ENCODE measurements around the gene SIDT2.

DNA sequence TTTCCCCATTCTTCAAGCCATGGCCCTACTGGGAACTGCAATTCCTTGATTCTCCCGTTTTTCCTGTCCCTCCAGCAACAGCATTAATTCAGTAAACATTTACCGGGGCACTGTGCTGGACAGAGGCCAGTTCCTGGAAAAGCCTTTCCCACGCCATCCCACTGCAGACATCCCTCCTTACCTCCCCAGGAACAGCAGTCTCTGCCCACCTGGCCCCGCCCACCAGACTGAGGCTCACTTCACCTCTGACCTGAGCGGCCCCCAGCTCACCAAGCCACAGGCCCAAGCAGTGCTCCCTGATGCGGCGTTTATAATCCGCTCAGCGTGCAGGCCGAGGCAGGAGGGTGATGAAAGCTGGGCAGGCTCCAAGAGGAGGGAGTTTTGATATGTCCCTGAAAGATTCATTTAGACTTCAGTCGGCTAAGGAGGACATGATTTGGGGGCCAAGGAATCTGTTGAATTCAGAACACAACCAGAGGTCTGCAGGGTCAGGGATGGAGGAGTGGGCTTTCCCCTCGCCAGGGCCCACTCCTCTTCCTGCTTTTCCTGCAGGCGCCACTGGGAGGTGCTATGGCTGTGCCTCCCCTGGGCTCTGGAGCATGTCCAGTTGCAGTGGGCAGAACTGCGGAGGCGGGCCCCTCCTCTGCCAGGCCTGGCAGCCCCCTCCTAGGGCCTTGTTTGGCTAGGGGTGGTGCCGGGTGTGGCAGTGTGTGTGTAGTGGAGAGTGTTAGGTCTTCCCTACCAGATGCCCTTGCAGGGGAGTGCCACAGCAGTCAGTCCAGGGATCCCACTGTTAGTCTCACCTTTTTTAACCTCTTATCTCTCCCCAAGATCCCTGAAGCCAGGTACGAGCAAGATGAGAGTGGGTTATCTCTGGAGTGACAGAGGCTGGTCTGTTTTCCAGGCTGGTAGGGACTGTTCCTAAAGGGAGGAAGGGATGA is 19.2 kb downstream of the SIDT2 start:
- TF ChIP-seq ZC3H10 (CRISPR knock-in tag; IDR thresholded peaks at IDR 0.05) = no peak
- no peak for TF ChIP-seq ZNF565 (CRISPR knock-in tag; conservative IDR thresholded peaks at IDR 0.05; ENCODE audit: low read depth)
- no peak for TF ChIP-seq OSR1 (CRISPR knock-in tag; IDR thresholded peaks at IDR 0.05)
- TF ChIP-seq RARB (CRISPR knock-in tag; IDR thresholded peaks at IDR 0.05) = no peak
- TF ChIP-seq, protein P1, sequence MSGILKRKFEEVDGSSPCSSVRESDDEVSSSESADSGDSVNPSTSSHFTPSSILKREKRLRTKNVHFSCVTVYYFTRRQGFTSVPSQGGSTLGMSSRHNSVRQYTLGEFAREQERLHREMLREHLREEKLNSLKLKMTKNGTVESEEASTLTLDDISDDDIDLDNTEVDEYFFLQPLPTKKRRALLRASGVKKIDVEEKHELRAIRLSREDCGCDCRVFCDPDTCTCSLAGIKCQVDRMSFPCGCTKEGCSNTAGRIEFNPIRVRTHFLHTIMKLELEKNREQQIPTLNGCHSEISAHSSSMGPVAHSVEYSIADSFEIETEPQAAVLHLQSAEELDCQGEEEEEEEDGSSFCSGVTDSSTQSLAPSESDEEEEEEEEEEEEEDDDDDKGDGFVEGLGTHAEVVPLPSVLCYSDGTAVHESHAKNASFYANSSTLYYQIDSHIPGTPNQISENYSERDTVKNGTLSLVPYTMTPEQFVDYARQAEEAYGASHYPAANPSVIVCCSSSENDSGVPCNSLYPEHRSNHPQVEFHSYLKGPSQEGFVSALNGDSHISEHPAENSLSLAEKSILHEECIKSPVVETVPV (CRISPR knock-in tag; IDR thresholded peaks at IDR 0.05) = no peak
- no peak for TF ChIP-seq ZFP3 (CRISPR knock-in tag; IDR thresholded peaks at IDR 0.05)
- TF ChIP-seq ZNF70 (CRISPR knock-in tag; IDR thresholded peaks at IDR 0.05) = no peak
- TF ChIP-seq, protein P2, sequence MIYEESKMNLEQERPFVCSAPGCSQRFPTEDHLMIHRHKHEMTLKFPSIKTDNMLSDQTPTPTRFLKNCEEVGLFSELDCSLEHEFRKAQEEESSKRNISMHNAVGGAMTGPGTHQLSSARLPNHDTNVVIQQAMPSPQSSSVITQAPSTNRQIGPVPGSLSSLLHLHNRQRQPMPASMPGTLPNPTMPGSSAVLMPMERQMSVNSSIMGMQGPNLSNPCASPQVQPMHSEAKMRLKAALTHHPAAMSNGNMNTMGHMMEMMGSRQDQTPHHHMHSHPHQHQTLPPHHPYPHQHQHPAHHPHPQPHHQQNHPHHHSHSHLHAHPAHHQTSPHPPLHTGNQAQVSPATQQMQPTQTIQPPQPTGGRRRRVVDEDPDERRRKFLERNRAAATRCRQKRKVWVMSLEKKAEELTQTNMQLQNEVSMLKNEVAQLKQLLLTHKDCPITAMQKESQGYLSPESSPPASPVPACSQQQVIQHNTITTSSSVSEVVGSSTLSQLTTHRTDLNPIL (CRISPR knock-in tag; IDR thresholded peaks at IDR 0.05; ENCODE audit: low read depth) = no peak

Measured in SK-N-SH treated with all-trans-retinoic acid at 6 μM for 48 hours (cell line).